ENCODE measurements around the gene SH3BGR.

The SH3BGR gene

DNA sequence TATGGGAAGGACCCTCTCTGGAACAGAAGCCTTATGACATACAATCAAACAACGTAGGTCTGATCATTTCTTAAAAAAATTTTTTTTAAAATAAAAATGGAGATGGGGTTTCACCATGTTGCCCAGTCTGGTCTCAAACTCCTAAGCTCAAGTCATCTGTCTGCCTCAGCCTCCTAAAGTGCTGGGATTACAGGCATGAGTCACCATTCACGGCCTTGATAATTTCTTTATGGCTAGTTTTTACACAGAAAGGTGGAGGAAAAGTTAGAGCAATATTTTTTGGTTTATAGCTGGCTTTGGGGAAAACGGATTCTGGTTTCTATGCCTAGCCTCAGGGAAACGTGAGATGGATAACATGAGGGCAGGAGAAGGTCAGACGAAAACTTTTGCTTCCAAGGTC is 91.0 kb downstream of the SH3BGR start:
- TF ChIP-seq, protein P1, sequence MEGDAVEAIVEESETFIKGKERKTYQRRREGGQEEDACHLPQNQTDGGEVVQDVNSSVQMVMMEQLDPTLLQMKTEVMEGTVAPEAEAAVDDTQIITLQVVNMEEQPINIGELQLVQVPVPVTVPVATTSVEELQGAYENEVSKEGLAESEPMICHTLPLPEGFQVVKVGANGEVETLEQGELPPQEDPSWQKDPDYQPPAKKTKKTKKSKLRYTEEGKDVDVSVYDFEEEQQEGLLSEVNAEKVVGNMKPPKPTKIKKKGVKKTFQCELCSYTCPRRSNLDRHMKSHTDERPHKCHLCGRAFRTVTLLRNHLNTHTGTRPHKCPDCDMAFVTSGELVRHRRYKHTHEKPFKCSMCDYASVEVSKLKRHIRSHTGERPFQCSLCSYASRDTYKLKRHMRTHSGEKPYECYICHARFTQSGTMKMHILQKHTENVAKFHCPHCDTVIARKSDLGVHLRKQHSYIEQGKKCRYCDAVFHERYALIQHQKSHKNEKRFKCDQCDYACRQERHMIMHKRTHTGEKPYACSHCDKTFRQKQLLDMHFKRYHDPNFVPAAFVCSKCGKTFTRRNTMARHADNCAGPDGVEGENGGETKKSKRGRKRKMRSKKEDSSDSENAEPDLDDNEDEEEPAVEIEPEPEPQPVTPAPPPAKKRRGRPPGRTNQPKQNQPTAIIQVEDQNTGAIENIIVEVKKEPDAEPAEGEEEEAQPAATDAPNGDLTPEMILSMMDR (IDR thresholded peaks at IDR 0.05; ENCODE audit: low read depth, low read length): no peak
- TF ChIP-seq MYC (IDR thresholded peaks at IDR 0.05; ENCODE audit: low read depth, low read length): no peak
- no peak for TF ChIP-seq POLR2A (IDR thresholded peaks at IDR 0.05; ENCODE audit: extremely low read depth, insufficient read length)
- TF ChIP-seq, protein P2, sequence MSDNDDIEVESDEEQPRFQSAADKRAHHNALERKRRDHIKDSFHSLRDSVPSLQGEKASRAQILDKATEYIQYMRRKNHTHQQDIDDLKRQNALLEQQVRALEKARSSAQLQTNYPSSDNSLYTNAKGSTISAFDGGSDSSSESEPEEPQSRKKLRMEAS (IDR thresholded peaks at IDR 0.05; ENCODE audit: low read depth, low read length): no peak
- no peak overlapping the region for H3K4me3 ChIP-seq (ENCODE audit: low read depth, low read length)
- no peak for DNase-seq (ENCODE audit: low read depth)

DNA sequence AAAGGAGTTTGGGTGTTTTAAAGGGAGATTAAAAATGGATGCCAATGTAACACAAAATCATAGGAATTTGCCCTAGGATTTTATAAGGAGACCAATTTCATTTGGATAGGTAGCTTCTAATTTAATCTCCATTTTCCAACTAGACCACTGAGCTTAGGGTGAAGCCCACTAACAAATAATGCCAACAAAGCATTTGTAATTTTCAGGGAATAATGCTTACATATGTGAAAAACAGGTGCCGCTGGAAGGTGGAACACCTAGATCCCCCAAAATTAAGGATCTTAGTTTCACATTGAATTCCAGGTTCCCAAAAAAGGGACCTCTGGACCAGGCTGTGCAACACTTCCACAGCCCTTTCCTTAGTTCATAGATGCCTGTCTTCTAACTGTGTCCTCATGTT is 94.8 kb downstream of the SH3BGR start:
- no peak overlapping the region for H3K4me3 ChIP-seq (ENCODE audit: low read depth, low read length)
- no peak for DNase-seq (ENCODE audit: low read depth)
- TF ChIP-seq POLR2A (IDR thresholded peaks at IDR 0.05; ENCODE audit: extremely low read depth, insufficient read length): no peak
- TF ChIP-seq, protein P1 (IDR thresholded peaks at IDR 0.05; ENCODE audit: low read depth, low read length): no peak
- TF ChIP-seq, protein P2 (IDR thresholded peaks at IDR 0.05; ENCODE audit: low read depth, low read length): no peak
- TF ChIP-seq MYC (IDR thresholded peaks at IDR 0.05; ENCODE audit: low read depth, low read length): no peak

DNA sequence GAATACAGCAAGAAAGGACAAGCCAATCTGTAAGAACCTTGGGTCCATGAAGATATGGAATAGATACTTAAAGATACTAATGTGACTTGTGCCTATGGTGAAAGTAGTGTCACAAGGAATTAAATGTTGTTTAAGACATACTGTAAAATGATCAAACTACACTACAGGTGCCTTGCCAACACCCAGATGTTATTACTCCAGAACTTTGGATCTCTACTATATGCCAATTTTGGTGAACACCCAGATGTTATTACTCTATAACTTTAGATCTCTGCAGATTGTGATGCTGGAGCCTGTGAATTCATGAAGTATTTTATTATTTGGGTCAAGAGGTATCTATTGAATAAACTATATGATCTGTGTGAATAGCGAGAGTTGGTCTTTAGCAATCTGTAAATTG is 101.1 kb downstream of the SH3BGR start:
- H3K4me3 ChIP-seq (ENCODE audit: low read depth, low read length): no peak overlapping the region
- no peak for TF ChIP-seq MYC (IDR thresholded peaks at IDR 0.05; ENCODE audit: low read depth, low read length)
- TF ChIP-seq, protein P2 (IDR thresholded peaks at IDR 0.05; ENCODE audit: low read depth, low read length): no peak
- TF ChIP-seq POLR2A (IDR thresholded peaks at IDR 0.05; ENCODE audit: extremely low read depth, insufficient read length): no peak
- TF ChIP-seq, protein P1 (IDR thresholded peaks at IDR 0.05; ENCODE audit: low read depth, low read length): no peak
- DNase-seq (ENCODE audit: low read depth): no peak

DNA sequence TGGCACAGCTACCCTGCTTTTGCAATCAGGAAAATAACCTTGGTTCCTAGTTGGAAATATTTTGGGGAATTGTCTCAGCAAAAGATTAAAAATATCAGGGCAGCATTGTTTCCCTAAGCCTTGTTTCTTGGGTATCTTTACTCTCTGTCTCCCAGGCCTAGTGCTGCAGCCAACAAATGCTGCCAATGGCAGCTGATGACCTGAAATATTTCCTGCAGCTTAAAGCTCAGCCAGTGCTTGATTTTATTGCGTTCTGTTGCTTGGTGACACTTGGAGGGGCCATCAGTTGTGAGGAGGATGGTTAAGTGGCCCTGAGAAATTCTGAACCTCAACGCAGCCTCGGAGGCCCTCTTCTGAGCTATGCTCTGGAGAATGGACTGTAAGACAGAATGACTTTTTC is 101.6 kb downstream of the SH3BGR start:
- DNase-seq (ENCODE audit: low read depth): no peak
- TF ChIP-seq, protein P1 (IDR thresholded peaks at IDR 0.05; ENCODE audit: low read depth, low read length): no peak
- no peak for TF ChIP-seq MYC (IDR thresholded peaks at IDR 0.05; ENCODE audit: low read depth, low read length)
- TF ChIP-seq, protein P2 (IDR thresholded peaks at IDR 0.05; ENCODE audit: low read depth, low read length): no peak
- no peak for TF ChIP-seq POLR2A (IDR thresholded peaks at IDR 0.05; ENCODE audit: extremely low read depth, insufficient read length)

DNA sequence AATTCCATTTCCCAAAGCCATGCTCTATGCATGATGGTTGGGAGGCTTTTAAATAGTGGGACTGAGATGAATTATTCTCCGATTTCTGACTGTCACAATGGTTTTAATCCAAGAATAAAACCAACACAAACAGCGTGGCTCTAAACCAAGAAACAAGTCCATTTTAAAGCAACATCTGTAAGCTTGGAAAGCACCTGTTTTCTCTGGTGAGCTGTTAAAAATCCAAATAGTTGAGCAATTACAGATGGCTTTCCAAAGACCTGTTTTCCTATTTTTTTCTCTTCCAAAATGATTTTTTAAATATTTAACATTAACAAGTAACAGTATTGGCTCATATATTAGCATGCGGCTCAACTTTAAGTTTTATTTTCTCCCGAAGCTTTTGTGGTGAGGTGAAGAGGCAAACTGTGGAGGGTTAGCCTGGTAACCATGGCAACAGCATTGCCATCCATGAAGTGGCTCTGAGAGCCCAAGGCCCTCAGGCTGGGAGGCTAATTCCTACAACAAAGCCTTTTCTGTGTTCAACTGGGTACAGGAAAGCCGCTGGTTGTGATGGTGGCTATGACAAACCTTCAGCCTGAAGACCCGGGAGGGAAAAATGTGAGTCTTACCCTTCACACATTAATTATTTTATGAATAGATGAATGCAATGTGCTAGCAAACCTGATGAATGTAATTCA is 104.3 kb downstream of the SH3BGR start:
- no peak for DNase-seq (ENCODE audit: low read depth)
- no peak overlapping the region for H3K4me3 ChIP-seq (ENCODE audit: low read depth, low read length)
- TF ChIP-seq, protein P2 (IDR thresholded peaks at IDR 0.05; ENCODE audit: low read depth, low read length): no peak

More for the DNA sequence above, 101.6 kb downstream of the SH3BGR start:
- H3K4me3 ChIP-seq (ENCODE audit: low read depth, low read length): no peak overlapping the region

DNA sequence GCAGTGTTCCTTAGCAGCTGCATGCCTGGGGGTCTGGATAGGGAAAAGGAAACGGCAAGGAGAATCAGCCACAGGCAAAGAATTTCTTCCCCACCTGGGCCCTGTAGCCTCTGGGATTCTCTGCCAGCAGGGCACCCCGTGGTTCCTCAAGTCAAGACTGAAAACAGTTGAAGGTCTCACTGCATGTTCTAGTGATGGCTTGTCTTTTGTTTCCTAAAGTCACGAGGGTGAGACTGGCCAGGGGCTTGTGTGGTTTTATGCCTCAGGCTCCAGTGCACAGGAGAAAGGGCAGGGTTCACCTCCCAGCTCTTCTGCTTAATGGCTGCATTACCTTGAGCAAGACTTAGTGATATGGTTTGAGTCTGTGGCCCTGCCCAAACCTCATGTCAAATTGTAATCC is 107.7 kb downstream of the SH3BGR start:
- H3K4me3 ChIP-seq (ENCODE audit: low read depth, low read length): no peak overlapping the region
- TF ChIP-seq, protein P1 (IDR thresholded peaks at IDR 0.05; ENCODE audit: low read depth, low read length): no peak
- TF ChIP-seq, protein P2 (IDR thresholded peaks at IDR 0.05; ENCODE audit: low read depth, low read length): no peak
- TF ChIP-seq POLR2A (IDR thresholded peaks at IDR 0.05; ENCODE audit: extremely low read depth, insufficient read length) (no peak), MYC (IDR thresholded peaks at IDR 0.05; ENCODE audit: low read depth, low read length) (no peak)
- DNase-seq (ENCODE audit: low read depth): no peak
